OCI-LY3 (cell line): Measurements from ENCODE around the gene CAMKK1.

Experiments used
- CTCF ChIP-seq: fragments of 200-600, 300-600 bp; sonication (generic); IDR thresholded peaks from 2 replicates; pipeline ENCODE4 v1.5.1; 2014; ENCODE audit warnings: antibody characterized with exemption, low read length, low read depth
- EZH2phosphoT487 ChIP-seq: fragments of 200-600 bp; shearing (Covaris generic); IDR thresholded peaks from 2 replicates; pipeline ENCODE4 v1.6.1; 2018; ENCODE audit warnings: antibody characterized with exemption, mixed run types, low read depth

GRCh38 chr17:3897731-3898130, 4.9 kb upstream of the CAMKK1 start:
- TF ChIP-seq CTCF (no peak), EZH2phosphoT487 (no peak)
